ENCODE results near the gene TXNDC17. TPM values are rescaled to one million over a fixed set of nuclear protein-coding genes. Genes with fewer than 3 reads are reported as not detected.

Gene TXNDC17
- total and polyA plus RNA-seq, 9 of the 15 experiments (the other 6 are each of a cell fraction or from before 2014, with no cell fraction given) = 108 to 759 (median 179) TPM

DNA sequence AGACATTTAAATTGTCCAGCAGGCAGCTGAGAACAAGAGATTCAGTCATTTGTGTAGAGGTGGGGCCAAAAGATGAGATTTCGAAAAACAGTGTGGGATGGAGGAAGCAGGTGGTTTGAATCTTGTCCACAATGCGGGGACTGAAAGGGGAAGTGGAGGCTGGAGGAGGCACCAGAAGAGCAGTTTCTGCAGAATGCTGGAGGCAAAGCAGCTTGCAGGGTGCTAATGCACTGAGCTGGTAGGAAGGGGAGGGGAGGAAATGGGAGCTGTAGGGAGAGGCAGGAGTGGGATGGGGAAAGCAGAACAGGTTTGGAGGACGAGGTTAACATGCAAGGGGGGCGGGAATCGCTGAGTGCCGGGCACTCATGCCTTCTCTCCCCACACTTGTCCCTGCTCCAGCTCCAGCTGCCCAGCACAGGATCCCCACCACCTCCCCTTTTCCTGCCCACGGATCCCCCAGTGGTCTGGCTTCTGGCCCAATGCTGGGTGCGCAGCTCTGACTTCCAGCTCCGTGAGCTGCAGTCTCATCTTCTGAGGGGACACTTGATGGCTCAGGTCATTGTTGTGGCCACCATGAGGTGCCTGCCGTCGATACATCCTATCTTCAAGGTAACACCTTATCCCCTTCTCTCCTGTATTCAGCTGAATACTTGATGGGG lies 20.1 kb downstream of the TXNDC17 start:
- H3K4me2 ChIP-seq (ENCODE audit: insufficient read depth, low read length) = no peak overlapping the region
- H3K9me1 ChIP-seq (ENCODE audit: control insufficient read depth, insufficient read depth, low read length) = no peaks in the 10 kb centered on the region
- DNase-seq (ENCODE audit: extremely low read depth in 1 of 4, low spot score in 3 of 4) (no peak), ATAC-seq (no peak), FAIRE-seq (no peak)
- H3K27me3 ChIP-seq (ENCODE audit: control insufficient read depth in 2 of 2, insufficient read depth in 2 of 2, low read length in 2 of 2) = peaks cover 0 to 14% of the 10 kb centered on the region in 2 experiments; a peak in 3 of 5 replicates
- H3K9ac ChIP-seq (ENCODE audit: insufficient read depth in 1 of 2, low read depth in 2 of 2, low read length in 2 of 2) = no peak overlapping the region
- no peak overlapping the region for H3K27ac ChIP-seq (ENCODE audit: extremely low read depth, low read depth, low read length)
- no peaks in the 10 kb centered on the region for H3K9me3 ChIP-seq (replicated peaks; ENCODE audit: control insufficient read depth, insufficient read depth, low read depth, low read length)
- POLR2A ChIA-PET = interaction anchor here (0.5 to 1.5 kb wide), 6 partner anchors 13 to 1009 kb away, joined by 3 to 4 read pairs (median 3); no protein-coding TSS in a partner anchor
- in situ Hi-C loops (cut with MboI) = no loop called here
- BruUV-seq (replicated peaks) = no TSS peak
- CTCF ChIA-PET (ENCODE audit: low intra/inter-chr PET ratio) = no interaction called here
- no peaks in the 10 kb centered on the region for H3K4me1 ChIP-seq (replicated peaks in 1 of 2; ENCODE audit: control insufficient read depth in 2 of 2, insufficient read depth in 2 of 2, low read length in 2 of 2)
- TF ChIP-seq SPI1 (IDR thresholded peaks at IDR 0.05; ENCODE audit: borderline replicate concordance, low read depth, low read length) (peak; percentile 25; the same call in 1 of the 2 replicates), ZBTB8A (IDR thresholded peaks at IDR 0.05; ENCODE audit: partially characterized antibody) (no peak)
- 0% methylated on average over 7 of the region's 11 CpGs for WGBS (ENCODE audit: insufficient coverage, low coverage, missing lambda C conversion rate)
- H3K79me2 ChIP-seq (ENCODE audit: control insufficient read depth, insufficient read depth, low read length) = no peaks in the 10 kb centered on the region
- H3K4me3 ChIP-seq = no peak overlapping the region
- no peak overlapping the region for H2AFZ ChIP-seq (ENCODE audit: low read depth, low read length)
- intact Hi-C loops (cut with micrococcal nuclease) = no loop called here
- H3K36me3 ChIP-seq (ENCODE audit: control insufficient read depth, insufficient read depth, low read length) = no peaks in the 10 kb centered on the region
- no peaks in the 10 kb centered on the region for H4K20me1 ChIP-seq (replicated peaks; ENCODE audit: control insufficient read depth, insufficient read depth, low read length)

DNA sequence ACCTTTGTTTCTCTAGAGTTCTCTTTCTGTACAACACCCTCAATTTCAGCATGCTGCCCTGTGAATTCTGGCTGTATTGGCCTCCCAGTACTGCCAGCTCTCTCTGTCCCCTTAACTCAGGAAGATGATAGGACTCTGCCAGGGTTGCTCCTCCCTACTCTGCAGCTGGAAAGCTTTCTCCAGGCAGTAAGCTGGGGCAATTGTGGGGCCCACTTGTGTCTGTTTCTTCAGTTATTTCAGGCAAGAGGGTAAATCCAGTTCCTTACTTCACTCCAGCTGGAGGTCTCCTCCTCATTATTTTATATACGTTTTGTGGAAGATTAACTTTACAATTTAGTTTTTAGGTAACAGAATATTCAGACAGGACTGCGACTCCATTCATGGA lies 20.6 kb downstream of the TXNDC17 start:
- Histone ChIP-seq H3K9me3 (replicated peaks; ENCODE audit: control insufficient read depth, insufficient read depth, low read depth, low read length) (no peaks in the 10 kb centered on the region), H3K27me3 (ENCODE audit: control insufficient read depth in 2 of 2, insufficient read depth in 2 of 2, low read length in 2 of 2) (peaks cover 0 to 16% of the 10 kb centered on the region in 2 experiments; a peak in 3 of 5 replicates), H3K79me2 (ENCODE audit: control insufficient read depth, insufficient read depth, low read length) (no peaks in the 10 kb centered on the region), H3K4me3 (no peak overlapping the region), H3K36me3 (ENCODE audit: control insufficient read depth, insufficient read depth, low read length) (no peaks in the 10 kb centered on the region), H2AFZ (ENCODE audit: low read depth, low read length) (no peak overlapping the region), H3K27ac (ENCODE audit: extremely low read depth, low read depth, low read length) (no peak overlapping the region), H3K4me2 (ENCODE audit: insufficient read depth, low read length) (no peak overlapping the region), H4K20me1 (replicated peaks; ENCODE audit: control insufficient read depth, insufficient read depth, low read length) (no peaks in the 10 kb centered on the region), H3K4me1 (replicated peaks in 1 of 2; ENCODE audit: control insufficient read depth in 2 of 2, insufficient read depth in 2 of 2, low read length in 2 of 2) (no peaks in the 10 kb centered on the region), H3K9ac (ENCODE audit: insufficient read depth in 1 of 2, low read depth in 2 of 2, low read length in 2 of 2) (no peak overlapping the region), H3K9me1 (ENCODE audit: control insufficient read depth, insufficient read depth, low read length) (no peaks in the 10 kb centered on the region)
- in situ Hi-C loops (cut with MboI) (no loop called here), intact Hi-C loops (cut with micrococcal nuclease) (no loop called here)
- WGBS (ENCODE audit: insufficient coverage, low coverage, missing lambda C conversion rate) = 0% methylated on average over 2 of the region's 2 CpGs
- ATAC-seq (no peak), FAIRE-seq (no peak), DNase-seq (ENCODE audit: extremely low read depth in 1 of 4, low spot score in 3 of 4) (no peak)
- ChIA-PET POLR2A (interaction anchor here (0.5 to 1.5 kb wide), 6 partner anchors 13 to 1010 kb away, joined by 3 to 4 read pairs (median 3); no protein-coding TSS in a partner anchor), CTCF (ENCODE audit: low intra/inter-chr PET ratio) (no interaction called here)
- no TSS peak for BruUV-seq (replicated peaks)
- TF ChIP-seq TAF1 (IDR thresholded peaks at IDR 0.05; ENCODE audit: control insufficient read depth, extremely low read depth, insufficient read depth, low read length, severe bottlenecking) (no peak), ZNF740 (CRISPR knock-in tag; IDR thresholded peaks at IDR 0.05) (no peak), ZNF740 (tag; IDR thresholded peaks at IDR 0.05) (no peak), HSF4 (CRISPR knock-in tag; IDR thresholded peaks at IDR 0.05; ENCODE audit: borderline replicate concordance) (no peak), FOXO4 (CRISPR knock-in tag; IDR thresholded peaks at IDR 0.05) (no peak)
- TF ChIP-seq, protein P1, sequence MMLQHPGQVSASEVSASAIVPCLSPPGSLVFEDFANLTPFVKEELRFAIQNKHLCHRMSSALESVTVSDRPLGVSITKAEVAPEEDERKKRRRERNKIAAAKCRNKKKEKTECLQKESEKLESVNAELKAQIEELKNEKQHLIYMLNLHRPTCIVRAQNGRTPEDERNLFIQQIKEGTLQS (IDR thresholded peaks at IDR 0.05) = no peak
- TF ChIP-seq, protein P1 (CRISPR knock-in tag; conservative IDR thresholded peaks at IDR 0.05) = no peak

Data from K562 (cell line).